HepG2 (cell line): ENCODE measurements around the gene FAH. TPM values are rescaled to one million over a fixed set of nuclear protein-coding genes. Genes with fewer than 3 reads are reported as not detected.

Source experiments
- CHD2 ChIP-seq: IDR thresholded peaks from 2 replicates; pipeline ENCODE4 v1.6.1; 2011; ENCODE audit warnings: low read depth, low read length, improper control_type of control experiment
- CREB1 ChIP-seq, 2 experiments: fragments of 450-650 bp in 1 of 2; IDR thresholded peaks; 2 replicates each; pipeline ENCODE4 v1.6.1; 2016 to 2017; ENCODE audit warnings: control low read depth in 1 of 2, mild to moderate bottlenecking in 1 of 2, missing compliant biosample characterization in 1 of 2, missing genetic modification characterization in 1 of 2
- DPF2 ChIP-seq: sonication (generic); formaldehyde crosslinking; IDR thresholded peaks from 2 replicates; pipeline ENCODE4 v1.4.0; 2020; ENCODE audit warnings: mild to moderate bottlenecking, low read depth, missing genetic modification reagents, borderline replicate concordance
- FOSL2 ChIP-seq: sonication (generic); formaldehyde crosslinking; IDR thresholded peaks from 2 replicates; pipeline ENCODE4 v1.4.0; 2020; ENCODE audit warnings: missing genetic modification reagents
- HOXA7 ChIP-seq: sonication (generic); formaldehyde crosslinking; IDR thresholded peaks from 2 replicates; pipeline ENCODE4 v1.8.1; 2022; ENCODE audit warnings: mild to moderate bottlenecking, missing genetic modification reagents, moderate library complexity
- MTF2 ChIP-seq: sonication (generic); formaldehyde crosslinking; IDR thresholded peaks from 2 replicates; pipeline ENCODE4 v1.5.0; 2020; ENCODE audit warnings: missing genetic modification reagents, borderline replicate concordance
- MXD4 ChIP-seq: IDR thresholded peaks from 2 replicates; pipeline ENCODE4 v1.6.1; 2016; ENCODE audit warnings: mild to moderate bottlenecking, missing biosample characterization, missing genetic modification reagents
- NFKB2 ChIP-seq: sonication (generic); formaldehyde crosslinking; IDR thresholded peaks from 2 replicates; pipeline ENCODE4 v1.4.0; 2020; ENCODE audit warnings: missing genetic modification reagents, borderline replicate concordance
- REPIN1 ChIP-seq: sonication (generic); formaldehyde crosslinking; IDR thresholded peaks from 2 replicates; pipeline ENCODE4 v1.8.0; 2022; ENCODE audit warnings: missing genetic modification reagents, low read depth, mild to moderate bottlenecking, borderline replicate concordance
- SAP130 ChIP-seq: IDR thresholded peaks from 2 replicates; pipeline ENCODE4 v1.6.1; 2016; ENCODE audit warnings: low read depth
- TEF ChIP-seq: sonication (generic); formaldehyde crosslinking; IDR thresholded peaks from 2 replicates; pipeline ENCODE4 v1.5.0; 2020; ENCODE audit warnings: missing genetic modification reagents
- YEATS4 ChIP-seq: sonication (generic); formaldehyde crosslinking; IDR thresholded peaks from 2 replicates; pipeline ENCODE4 v1.4.0; 2020; ENCODE audit warnings: missing genetic modification reagents, borderline replicate concordance
- ZNF282 ChIP-seq: fragments of 450-650 bp; IDR thresholded peaks from 2 replicates; pipeline ENCODE4 v1.6.1; 2018; ENCODE audit not compliant: partially characterized antibody
- ZNF292 ChIP-seq: sonication (generic); formaldehyde crosslinking; IDR thresholded peaks from 2 replicates; pipeline ENCODE4 v1.8.1; 2022; ENCODE audit warnings: mild to moderate bottlenecking, low read depth, missing genetic modification reagents, borderline replicate concordance
- ZNF362 ChIP-seq: sonication (generic); formaldehyde crosslinking; IDR thresholded peaks from 2 replicates; pipeline ENCODE4 v1.4.0; 2020; ENCODE audit warnings: missing genetic modification reagents, mild to moderate bottlenecking, borderline replicate concordance
- ZNF577 ChIP-seq: sonication (generic); formaldehyde crosslinking; IDR thresholded peaks from 2 replicates; pipeline ENCODE4 v1.4.0; 2020; ENCODE audit warnings: mild to moderate bottlenecking, low read depth, missing genetic modification reagents, borderline replicate concordance
- polyA plus RNA-seq, 8 experiments: library from polyadenylated mRNA; depleted of rRNA in 3 of 8; stranded (reverse) in 7 of 8; unstranded in 1 of 8; fragments of >200 nt; fragmentation: Illumina TruSeq in 4 of 8; extraction: Trizol in 4 of 8; gene quantifications; 2 replicates each; pipeline versions ENCODE4 v1.2.1 to v1.2.3, GENCODE V29; 2011 to 2016; ENCODE audit warnings: low read depth in 4 of 8, missing spikeins in 1 of 8, mixed read lengths in 1 of 8; ENCODE audit not compliant: insufficient read depth in 1 of 8
- total RNA-seq, 5 experiments: library from RNA; depleted of rRNA; stranded (reverse); fragments of >200 nt; fragmentation: Illumina TruSeq; extraction: Trizol; gene quantifications; 2 replicates each; pipeline ENCODE4 v1.2.3, GENCODE V29; 2016; ENCODE audit warnings: low read depth in 1 of 5
- TF ChIP-seq, protein P1 (sequence below): sonication (generic); formaldehyde crosslinking; IDR thresholded peaks from 2 replicates; pipeline ENCODE4 v1.5.0; 2020; ENCODE audit warnings: mild to moderate bottlenecking, missing genetic modification reagents, borderline replicate concordance
- TF ChIP-seq, protein P2 (sequence below): sonication (generic); formaldehyde crosslinking; IDR thresholded peaks from 2 replicates; pipeline ENCODE4 v1.4.0; 2020; ENCODE audit warnings: missing genetic modification reagents, borderline replicate concordance
- TF ChIP-seq, protein P3 (sequence below): conservative IDR thresholded peaks from 2 replicates; pipeline ENCODE4 v1.6.1; 2018; ENCODE audit warnings: missing genetic modification reagents

The FAH gene
- total and polyA plus RNA-seq, 2 of the 13 experiments (the other 11 are each of a cell fraction or from before 2014, with no cell fraction given) = 36.6 to 75.0 TPM

DNA sequence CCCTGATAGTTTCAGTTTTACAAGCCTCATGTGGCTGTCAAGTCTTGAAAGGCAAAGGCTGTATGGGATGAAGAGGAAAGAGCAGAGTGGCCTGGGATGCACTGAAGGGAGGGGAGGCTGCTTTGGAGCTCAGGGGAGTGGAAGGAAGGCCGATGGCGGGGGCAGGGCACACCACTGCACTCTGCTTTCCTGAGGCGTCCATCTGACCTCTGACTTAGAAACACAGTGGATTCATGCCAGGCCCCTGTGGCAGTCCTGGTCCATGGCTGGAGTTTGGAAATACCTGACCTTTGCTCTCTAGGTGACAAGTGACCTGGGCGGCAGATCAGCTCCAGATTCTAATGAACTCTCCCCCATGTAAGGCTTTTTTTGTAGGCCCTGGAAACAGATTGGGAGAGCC lies 19.0 kb downstream of the FAH start (continued):
- TF ChIP-seq CREB1 (IDR thresholded peaks at IDR 0.05) (no peak), CREB1 (CRISPR knock-in tag; IDR thresholded peaks at IDR 0.05) (0 out of 2 replicates have a peak, but pooled peaks have one; percentile 30), YEATS4 (CRISPR knock-in tag) (peak; percentile 55), ZNF577 (CRISPR knock-in tag) (no peak), REPIN1 (peak; percentile 51; the same call in 1 of the 2 replicates), SAP130 (CRISPR knock-in tag) (peak; percentile 78), ZNF292 (CRISPR knock-in tag) (peak; percentile 83), CHD2 (no peak), TEF (CRISPR knock-in tag) (no peak), FOSL2 (CRISPR knock-in tag) (peak; percentile 42), NFKB2 (CRISPR knock-in tag) (peak; percentile 37; the same call in 1 of the 2 replicates), HOXA7 (CRISPR knock-in tag) (no peak), ZNF362 (CRISPR knock-in tag) (peak; percentile 45; the same call in 1 of the 2 replicates), MTF2 (no peak), DPF2 (CRISPR knock-in tag) (peak; percentile 73; the same call in 1 of the 2 replicates), MXD4 (CRISPR knock-in tag) (0 out of 2 replicates have a peak, but pooled peaks have one; percentile 51), ZNF282 (no peak)
- TF ChIP-seq, protein P1, sequence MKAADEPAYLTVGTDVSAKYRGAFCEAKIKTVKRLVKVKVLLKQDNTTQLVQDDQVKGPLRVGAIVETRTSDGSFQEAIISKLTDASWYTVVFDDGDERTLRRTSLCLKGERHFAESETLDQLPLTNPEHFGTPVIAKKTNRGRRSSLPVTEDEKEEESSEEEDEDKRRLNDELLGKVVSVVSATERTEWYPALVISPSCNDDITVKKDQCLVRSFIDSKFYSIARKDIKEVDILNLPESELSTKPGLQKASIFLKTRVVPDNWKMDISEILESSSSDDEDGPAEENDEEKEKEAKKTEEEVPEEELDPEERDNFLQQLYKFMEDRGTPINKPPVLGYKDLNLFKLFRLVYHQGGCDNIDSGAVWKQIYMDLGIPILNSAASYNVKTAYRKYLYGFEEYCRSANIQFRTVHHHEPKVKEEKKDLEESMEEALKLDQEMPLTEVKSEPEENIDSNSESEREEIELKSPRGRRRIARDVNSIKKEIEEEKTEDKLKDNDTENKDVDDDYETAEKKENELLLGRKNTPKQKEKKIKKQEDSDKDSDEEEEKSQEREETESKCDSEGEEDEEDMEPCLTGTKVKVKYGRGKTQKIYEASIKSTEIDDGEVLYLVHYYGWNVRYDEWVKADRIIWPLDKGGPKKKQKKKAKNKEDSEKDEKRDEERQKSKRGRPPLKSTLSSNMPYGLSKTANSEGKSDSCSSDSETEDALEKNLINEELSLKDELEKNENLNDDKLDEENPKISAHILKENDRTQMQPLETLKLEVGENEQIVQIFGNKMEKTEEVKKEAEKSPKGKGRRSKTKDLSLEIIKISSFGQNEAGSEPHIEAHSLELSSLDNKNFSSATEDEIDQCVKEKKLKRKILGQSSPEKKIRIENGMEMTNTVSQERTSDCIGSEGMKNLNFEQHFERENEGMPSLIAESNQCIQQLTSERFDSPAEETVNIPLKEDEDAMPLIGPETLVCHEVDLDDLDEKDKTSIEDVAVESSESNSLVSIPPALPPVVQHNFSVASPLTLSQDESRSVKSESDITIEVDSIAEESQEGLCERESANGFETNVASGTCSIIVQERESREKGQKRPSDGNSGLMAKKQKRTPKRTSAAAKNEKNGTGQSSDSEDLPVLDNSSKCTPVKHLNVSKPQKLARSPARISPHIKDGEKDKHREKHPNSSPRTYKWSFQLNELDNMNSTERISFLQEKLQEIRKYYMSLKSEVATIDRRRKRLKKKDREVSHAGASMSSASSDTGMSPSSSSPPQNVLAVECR (CRISPR knock-in tag) = peak; percentile 52; the same call in 1 of the 2 replicates
- TF ChIP-seq, protein P2, sequence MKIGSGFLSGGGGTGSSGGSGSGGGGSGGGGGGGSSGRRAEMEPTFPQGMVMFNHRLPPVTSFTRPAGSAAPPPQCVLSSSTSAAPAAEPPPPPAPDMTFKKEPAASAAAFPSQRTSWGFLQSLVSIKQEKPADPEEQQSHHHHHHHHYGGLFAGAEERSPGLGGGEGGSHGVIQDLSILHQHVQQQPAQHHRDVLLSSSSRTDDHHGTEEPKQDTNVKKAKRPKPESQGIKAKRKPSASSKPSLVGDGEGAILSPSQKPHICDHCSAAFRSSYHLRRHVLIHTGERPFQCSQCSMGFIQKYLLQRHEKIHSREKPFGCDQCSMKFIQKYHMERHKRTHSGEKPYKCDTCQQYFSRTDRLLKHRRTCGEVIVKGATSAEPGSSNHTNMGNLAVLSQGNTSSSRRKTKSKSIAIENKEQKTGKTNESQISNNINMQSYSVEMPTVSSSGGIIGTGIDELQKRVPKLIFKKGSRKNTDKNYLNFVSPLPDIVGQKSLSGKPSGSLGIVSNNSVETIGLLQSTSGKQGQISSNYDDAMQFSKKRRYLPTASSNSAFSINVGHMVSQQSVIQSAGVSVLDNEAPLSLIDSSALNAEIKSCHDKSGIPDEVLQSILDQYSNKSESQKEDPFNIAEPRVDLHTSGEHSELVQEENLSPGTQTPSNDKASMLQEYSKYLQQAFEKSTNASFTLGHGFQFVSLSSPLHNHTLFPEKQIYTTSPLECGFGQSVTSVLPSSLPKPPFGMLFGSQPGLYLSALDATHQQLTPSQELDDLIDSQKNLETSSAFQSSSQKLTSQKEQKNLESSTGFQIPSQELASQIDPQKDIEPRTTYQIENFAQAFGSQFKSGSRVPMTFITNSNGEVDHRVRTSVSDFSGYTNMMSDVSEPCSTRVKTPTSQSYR (CRISPR knock-in tag) = peak; percentile 85
- TF ChIP-seq, protein P3, sequence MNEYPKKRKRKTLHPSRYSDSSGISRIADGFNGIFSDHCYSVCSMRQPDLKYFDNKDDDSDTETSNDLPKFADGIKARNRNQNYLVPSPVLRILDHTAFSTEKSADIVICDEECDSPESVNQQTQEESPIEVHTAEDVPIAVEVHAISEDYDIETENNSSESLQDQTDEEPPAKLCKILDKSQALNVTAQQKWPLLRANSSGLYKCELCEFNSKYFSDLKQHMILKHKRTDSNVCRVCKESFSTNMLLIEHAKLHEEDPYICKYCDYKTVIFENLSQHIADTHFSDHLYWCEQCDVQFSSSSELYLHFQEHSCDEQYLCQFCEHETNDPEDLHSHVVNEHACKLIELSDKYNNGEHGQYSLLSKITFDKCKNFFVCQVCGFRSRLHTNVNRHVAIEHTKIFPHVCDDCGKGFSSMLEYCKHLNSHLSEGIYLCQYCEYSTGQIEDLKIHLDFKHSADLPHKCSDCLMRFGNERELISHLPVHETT (CRISPR knock-in tag) = no peak
